Measurements from ENCODE around the gene TNFRSF1B.

TNFRSF1B gene

DNA sequence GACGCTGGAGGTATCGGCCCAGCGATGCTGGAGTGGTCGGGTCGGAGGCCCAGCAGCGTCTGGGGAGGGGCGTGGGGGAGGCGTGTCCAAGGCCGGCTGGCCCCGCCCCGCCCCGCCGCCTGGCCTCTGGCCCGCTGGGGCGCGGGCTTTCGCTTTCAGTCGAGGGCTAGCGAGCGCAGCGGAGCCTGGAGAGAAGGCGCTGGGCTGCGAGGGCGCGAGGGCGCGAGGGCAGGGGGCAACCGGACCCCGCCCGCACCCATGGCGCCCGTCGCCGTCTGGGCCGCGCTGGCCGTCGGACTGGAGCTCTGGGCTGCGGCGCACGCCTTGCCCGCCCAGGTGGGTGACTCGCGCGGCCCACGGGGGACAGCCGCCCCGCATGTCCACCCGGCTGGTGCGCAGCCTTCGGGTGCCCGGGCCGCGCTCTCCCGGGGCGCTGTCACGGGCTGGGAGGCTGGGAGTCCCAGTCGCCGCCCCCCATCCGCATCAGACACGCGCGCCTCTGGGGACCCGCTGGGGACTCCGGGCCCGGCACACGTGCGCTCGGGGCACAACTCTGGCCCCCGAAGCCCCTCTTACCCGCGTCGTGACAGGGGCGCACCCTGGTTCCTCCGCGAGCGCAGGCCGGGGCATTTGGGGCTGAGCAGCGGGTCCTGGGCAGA is at the start of gene TNFRSF1B:
TSS of gene TNFRSF1B (plus strand) at position 158 of the 659 bp plus-strand sequence. CDS start at position 259, 101 bp downstream.
- peak; percentile 35 for DNase-seq (ENCODE audit: low read depth, low spot score)

DNA sequence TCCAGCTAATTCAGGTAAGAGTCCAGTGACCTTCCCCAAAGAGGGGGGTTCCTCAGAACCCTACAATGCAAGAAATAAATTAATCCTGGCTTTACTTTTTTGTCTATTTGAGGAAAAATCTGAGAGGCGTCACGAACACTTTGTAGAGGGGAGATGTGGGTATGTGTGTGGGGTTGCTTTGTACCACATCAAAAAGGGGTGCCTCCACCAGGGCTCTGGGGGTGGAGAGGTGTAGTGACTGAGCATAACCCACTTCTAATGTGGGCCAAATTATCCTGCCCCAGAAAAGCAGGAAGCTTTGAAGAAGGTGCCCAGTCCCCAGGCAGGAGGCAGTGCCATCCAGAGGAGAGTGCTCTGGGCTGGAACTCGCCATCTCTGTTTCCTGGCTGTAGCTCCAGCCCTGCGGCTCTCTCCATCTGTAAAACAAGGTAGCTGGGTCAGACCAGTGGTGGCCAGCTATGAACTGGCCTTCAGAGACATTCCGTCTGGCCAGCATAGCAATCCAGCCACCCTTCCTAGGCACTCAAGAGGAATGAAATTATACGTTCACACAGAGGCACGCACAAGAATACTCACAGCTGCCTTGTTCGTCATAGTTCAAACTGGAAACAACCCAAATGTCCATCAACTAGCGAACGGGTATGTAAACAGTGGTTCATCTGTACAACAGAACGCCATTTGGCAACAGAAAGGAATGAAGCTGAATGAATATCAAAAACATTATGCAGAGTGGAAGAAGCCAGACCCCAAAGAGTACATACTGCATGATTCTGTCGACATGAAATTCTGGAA is 45.4 kb upstream of the TNFRSF1B start:
- DNase-seq (ENCODE audit: low read depth, low spot score): no peak

DNA sequence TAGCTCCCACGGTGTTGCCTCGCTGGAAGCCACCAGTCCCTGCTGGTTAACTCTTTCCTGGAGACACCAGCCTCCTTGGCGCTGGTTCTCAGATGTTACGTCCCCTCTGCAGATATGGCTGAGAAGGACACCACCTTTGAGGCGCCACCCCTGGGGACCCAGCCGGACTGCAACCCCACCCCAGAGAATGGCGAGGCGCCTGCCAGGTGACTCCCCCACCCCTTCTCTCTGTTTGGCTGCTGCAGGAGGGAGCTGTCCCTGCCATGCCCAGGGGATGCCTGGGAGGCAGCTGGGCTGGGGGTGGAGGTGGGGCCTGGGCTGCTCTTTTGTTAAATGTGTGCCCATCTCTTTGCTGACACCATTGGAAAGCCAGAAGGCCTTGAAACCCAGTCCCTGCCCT is 43.6 kb upstream of the TNFRSF1B start:
- DNase-seq (ENCODE audit: low read depth, low spot score): no peak

DNA sequence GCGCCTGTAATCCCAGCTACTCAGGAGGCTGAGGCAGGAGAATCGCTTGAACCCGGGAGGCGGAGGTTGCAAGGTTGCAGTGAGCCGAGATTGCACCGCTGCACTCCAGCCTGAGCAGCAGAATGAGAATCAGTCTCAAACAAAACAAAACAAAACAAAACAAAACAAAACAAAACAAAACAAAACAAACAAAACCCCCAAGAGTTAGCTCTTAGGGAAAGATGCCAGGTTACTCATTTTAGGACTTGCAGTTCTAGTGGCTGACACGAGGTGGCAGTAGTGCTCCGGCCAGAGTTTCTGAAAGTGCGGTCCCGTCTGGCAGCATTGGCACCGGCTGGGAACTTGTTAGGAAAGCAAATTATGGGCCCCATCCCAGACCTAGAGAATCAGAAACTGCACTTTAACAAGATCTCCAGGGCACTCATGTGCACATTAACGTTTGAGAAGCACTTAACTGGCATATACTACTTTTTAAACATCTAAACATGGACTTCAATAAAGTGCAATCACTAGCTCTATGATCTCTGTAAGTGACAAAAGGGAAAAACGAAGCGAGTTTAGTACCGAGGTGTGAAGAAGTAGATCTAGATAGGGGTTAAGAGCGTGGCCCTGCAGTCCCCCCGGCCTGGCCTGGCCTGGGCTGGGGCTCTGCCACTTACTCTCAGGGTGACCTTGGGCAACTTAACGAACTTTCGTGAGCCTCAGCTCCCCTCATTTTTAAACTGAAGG is 41.9 kb upstream of the TNFRSF1B start:
- peak; percentile 58 for DNase-seq (ENCODE audit: low read depth, low spot score)

- DNase-seq (ENCODE audit: low read depth, low spot score): no peak
These were observed 41.1 kb upstream of the TNFRSF1B start for GRCh38 chr1:12125422-12126355.

- no peak for DNase-seq (ENCODE audit: low read depth, low spot score)
These were observed 40.0 kb upstream of the TNFRSF1B start for GRCh38 chr1:12126781-12127180.

- peak; percentile 29 for DNase-seq (ENCODE audit: low read depth, low spot score)
These were observed 39.5 kb upstream of the TNFRSF1B start for GRCh38 chr1:12127206-12127810.

DNA sequence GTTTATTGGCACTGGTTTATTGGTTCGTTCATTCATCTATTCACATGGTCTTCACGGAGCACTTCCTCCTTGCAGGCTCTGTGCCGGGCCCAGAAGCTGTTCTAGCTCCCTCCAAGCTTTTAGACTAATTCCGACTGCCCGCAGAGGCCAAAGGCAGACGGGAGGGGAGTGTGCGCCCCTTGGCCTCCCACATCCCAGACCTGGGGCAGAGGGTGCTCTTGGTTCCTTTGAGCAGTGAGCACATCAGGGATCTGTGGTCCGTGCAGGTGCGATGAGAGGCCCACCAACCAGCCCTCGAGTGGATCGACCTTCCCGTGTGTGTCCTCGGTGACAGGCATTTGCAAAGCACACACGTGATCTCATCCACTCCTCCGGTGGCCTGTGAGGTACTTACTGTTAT is 38.7 kb upstream of the TNFRSF1B start:
- no peak for DNase-seq (ENCODE audit: low read depth, low spot score)

DNA sequence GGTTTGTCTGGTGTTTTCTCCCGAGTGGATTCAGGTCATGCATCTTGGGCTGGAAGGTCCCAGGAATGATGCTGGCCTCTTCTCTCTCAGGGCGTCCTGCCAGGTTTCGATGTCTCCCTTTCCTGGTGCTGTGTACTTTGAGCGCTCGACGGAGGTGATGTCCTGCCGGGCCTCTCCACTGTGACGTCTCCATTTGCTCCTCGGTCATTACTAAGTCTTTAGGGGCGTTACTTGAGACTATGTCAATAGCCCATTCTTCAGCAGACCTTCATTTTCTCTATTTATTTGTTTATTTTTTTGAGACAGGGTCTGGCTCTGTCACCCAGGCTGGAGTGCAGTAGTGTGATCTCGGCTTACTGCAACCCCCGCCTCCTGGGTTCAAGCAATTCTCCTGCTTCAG is 37.2 kb upstream of the TNFRSF1B start:
- no peak for DNase-seq (ENCODE audit: low read depth, low spot score)

GRCh38 chr1:12130466-12131130 is 36.2 kb upstream of the TNFRSF1B start:
- DNase-seq (ENCODE audit: low read depth, low spot score): no peak

- DNase-seq (ENCODE audit: low read depth, low spot score): no peak
These were observed 34.7 kb upstream of the TNFRSF1B start for GRCh38 chr1:12132078-12132477.

- no peak for DNase-seq (ENCODE audit: low read depth, low spot score)
These were observed 32.1 kb upstream of the TNFRSF1B start for GRCh38 chr1:12134716-12135115.

- no peak for DNase-seq (ENCODE audit: low read depth, low spot score)
These were observed 31.2 kb upstream of the TNFRSF1B start for GRCh38 chr1:12135612-12136011.

DNA sequence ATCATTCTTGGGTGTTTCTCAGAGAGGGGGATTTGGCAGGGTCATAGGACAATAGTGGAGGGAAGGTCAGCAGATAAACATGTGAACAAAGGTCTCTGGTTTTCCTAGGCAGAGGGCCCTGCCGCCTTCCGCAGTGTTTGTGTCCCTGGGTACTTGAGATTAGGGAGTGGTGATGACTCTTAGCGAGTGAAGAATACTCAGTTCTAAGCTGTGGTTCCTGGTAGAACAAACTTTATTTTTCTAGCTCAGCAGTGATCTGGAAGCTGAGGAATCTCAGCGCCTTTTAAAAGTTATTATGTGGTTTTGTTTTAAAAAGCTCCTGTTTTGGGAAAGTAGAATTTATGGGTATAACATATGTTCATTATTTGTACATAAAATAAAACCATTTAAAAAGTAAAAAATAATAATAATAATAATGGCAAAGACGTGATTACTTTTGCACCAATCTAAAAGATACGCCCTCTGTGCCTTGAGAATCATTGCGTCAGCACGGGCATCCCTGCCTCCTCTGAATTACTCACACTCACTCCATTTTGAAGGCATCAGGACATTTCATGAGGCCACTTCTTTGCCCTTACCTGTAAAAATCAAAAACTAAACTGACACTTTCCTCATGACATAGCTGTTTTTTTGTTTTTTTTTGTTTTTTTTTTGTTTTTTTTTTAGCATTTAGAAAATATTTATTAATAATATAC is 29.7 kb upstream of the TNFRSF1B start:
- DNase-seq (ENCODE audit: low read depth, low spot score): no peak

DNA sequence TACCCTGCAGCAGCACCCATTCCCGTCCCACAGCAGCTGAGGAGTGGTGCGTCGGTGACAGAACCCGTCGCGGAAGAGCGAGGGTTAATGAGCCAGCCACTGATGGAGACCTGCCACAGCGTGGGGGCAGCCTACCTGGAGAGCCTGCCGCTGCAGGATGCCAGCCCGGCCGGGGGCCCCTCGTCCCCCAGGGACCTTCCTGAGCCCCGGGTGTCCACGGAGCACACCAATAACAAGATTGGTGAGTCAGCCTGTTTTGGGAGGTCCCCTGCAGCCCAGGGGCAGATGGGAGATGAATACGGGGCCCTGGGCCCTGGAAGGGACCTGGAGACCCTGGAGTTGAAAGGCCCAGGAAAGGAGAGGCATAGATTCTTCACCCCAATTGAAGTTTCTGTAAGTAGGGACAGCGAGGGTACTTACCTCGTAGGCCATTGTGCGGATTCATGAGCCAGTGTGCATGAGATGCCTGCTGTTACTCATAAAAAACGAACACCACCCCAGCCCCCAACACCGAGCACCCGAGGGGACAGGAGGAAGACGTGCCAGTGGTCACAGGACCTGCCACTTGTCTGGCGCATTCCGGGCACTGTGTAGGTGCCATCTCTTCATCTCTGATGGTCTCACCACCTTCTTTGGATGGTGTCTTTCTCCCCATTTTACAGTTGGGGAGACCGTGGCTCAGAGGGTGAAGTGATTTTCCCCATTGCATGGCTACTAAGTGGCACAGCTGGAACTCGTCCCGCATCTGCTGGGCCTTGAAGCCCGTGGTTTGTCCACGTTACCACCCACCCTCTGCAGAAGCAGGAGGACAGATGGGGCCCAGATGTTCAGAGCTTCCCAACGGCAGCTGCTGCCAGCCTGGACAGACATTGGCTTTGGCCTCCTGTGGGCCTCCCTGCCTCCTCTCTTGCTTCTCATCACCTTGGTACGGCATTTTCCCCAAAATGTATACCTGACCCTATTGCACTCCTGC is 28.3 kb upstream of the TNFRSF1B start:
- no peak for DNase-seq (ENCODE audit: low read depth, low spot score)

- no peak for DNase-seq (ENCODE audit: low read depth, low spot score)
These were observed 26.8 kb upstream of the TNFRSF1B start for GRCh38 chr1:12140016-12140415.

DNA sequence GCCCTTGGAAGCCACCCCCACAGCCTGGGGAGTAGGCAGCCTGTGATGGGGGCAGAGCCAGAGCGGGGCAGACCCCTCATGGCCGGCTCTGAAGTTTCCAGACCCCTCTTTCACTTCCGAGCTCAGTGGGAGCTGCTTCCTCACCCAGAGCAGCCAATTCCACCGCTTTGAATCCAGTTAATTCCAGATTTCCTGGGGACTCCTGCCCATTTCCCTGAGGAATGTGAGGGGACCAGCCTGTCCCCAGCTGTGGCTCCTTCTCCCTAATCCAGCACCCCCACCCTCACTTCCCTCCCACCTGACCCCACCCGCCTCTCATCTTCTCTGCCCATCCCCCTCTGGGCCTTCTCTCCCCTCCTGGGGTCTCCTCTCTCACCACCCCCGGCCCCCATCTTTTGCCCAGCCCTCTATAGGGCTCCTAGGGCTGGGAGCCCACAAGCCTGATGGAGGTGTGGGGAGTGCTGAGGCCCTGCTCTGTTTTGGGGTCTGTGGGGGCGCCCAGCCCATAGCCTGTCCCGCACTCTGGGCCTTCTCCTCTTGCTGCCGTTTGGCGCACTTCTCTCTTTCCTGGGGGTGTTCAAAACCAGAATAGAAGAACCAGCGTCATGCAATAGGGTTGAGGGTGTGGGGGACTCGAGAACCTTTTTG is 26.2 kb upstream of the TNFRSF1B start:
- no peak for DNase-seq (ENCODE audit: low read depth, low spot score)
